ENCODE data around the gene TNFRSF14.

DNA sequence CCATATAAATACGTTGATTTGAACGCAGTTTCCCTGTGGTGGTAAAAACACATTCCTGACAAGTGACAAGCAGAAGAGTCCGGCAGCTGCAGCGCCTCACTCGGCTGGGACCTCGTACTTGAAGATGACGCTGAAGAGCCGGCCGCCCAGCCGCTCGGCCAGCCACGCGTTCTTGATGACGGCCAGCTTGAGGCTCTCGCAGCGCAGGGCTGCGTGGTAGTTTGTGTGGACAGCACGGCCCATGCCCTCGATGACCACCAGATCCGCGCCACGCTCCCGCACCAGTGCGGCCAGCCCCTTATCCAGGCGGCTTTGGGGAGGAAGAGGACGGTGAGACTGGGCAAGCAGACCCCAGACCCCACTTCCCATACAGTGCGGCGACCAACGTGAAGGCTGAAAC is 47.4 kb upstream of the TNFRSF14 start:
- no peak for TF ChIP-seq CTCF (CRISPR knock-in tag; IDR thresholded peaks at IDR 0.05)
- TF ChIP-seq ZNF230 (CRISPR knock-in tag; IDR thresholded peaks at IDR 0.05): no peak
- TF ChIP-seq, protein P1, sequence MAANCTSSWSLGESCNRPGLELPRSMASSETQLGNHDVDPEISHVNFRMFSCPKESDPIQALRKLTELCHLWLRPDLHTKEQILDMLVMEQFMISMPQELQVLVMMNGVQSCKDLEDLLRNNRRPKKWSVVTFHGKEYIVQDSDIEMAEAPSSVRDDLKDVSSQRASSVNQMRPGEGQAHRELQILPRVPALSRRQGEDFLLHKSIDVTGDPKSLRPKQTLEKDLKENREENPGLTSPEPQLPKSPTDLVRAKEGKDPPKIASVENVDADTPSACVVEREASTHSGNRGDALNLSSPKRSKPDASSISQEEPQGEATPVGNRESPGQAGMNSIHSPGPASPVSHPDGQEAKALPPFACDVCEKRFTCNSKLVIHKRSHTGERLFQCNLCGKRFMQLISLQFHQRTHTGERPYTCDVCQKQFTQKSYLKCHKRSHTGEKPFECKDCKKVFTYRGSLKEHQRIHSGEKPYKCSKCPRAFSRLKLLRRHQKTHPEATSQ (CRISPR knock-in tag; IDR thresholded peaks at IDR 0.05; ENCODE audit: borderline replicate concordance): no peak
- TF ChIP-seq, protein P2, sequence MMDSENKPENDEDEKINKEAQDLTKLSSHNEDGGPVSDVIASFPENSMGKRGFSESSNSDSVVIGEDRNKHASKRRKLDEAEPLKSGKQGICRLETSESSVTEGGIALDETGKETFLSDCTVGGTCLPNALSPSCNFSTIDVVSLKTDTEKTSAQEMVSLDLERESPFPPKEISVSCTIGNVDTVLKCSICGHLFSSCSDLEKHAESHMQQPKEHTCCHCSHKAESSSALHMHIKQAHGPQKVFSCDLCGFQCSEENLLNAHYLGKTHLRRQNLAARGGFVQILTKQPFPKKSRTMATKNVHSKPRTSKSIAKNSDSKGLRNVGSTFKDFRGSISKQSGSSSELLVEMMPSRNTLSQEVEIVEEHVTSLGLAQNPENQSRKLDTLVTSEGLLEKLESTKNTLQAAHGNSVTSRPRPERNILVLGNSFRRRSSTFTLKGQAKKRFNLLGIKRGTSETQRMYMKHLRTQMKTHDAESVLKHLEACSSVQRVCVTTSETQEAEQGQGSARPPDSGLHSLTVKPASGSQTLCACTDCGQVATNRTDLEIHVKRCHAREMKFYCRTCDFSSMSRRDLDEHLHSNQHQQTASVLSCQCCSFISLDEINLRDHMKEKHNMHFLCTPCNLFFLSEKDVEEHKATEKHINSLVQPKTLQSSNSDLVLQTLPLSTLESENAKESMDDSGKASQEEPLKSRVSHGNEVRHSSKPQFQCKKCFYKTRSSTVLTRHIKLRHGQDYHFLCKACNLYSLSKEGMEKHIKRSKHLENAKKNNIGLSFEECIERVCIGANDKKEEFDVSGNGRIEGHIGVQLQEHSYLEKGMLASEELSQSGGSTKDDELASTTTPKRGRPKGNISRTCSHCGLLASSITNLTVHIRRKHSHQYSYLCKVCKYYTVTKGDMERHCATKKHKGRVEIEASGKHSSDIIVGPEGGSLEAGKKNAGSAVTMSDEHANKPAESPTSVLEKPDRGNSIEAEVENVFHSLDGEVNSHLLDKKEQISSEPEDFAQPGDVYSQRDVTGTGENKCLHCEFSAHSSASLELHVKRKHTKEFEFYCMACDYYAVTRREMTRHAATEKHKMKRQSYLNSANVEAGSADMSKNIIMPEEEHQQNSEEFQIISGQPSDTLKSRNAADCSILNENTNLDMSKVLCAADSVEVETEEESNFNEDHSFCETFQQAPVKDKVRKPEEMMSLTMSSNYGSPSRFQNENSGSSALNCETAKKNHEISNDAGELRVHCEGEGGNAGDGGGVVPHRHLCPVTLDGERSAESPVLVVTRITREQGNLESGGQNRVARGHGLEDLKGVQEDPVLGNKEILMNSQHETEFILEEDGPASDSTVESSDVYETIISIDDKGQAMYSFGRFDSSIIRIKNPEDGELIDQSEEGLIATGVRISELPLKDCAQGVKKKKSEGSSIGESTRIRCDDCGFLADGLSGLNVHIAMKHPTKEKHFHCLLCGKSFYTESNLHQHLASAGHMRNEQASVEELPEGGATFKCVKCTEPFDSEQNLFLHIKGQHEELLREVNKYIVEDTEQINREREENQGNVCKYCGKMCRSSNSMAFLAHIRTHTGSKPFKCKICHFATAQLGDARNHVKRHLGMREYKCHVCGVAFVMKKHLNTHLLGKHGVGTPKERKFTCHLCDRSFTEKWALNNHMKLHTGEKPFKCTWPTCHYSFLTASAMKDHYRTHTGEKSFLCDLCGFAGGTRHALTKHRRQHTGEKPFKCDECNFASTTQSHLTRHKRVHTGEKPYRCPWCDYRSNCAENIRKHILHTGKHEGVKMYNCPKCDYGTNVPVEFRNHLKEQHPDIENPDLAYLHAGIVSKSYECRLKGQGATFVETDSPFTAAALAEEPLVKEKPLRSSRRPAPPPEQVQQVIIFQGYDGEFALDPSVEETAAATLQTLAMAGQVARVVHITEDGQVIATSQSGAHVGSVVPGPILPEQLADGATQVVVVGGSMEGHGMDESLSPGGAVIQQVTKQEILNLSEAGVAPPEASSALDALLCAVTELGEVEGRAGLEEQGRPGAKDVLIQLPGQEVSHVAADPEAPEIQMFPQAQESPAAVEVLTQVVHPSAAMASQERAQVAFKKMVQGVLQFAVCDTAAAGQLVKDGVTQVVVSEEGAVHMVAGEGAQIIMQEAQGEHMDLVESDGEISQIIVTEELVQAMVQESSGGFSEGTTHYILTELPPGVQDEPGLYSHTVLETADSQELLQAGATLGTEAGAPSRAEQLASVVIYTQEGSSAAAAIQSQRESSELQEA (CRISPR knock-in tag; IDR thresholded peaks at IDR 0.05; ENCODE audit: not compliant biosample characterization): no peak
- TF ChIP-seq SMC3 (IDR thresholded peaks at IDR 0.05; ENCODE audit: low read length): no peak
- no peak for TF ChIP-seq POLR2A (IDR thresholded peaks at IDR 0.05; ENCODE audit: insufficient read depth in 1 of 2, low read depth in 2 of 2, low read length in 2 of 2)
- TF ChIP-seq ATF3 (CRISPR knock-in tag; IDR thresholded peaks at IDR 0.05): no peak
- TF ChIP-seq TAF1 (CRISPR knock-in tag; IDR thresholded peaks at IDR 0.05): no peak
- TF ChIP-seq CEBPB (IDR thresholded peaks at IDR 0.05; ENCODE audit: borderline replicate concordance, low read depth, low read length): no peak
- no peak for TF ChIP-seq HMGXB4 (CRISPR knock-in tag; IDR thresholded peaks at IDR 0.05; ENCODE audit: borderline replicate concordance in 1 of 2, low read depth in 1 of 2)

Data from HepG2 (cell line).